Smooth muscle cell (in vitro differentiated cells): Measurements from ENCODE around the gene NCAM2. TPM values are rescaled to one million over a fixed set of nuclear protein-coding genes. Genes with fewer than 3 reads are reported as not detected.
A peak's percentile ranks its signal among the peaks of the same experiment; 100 is the strongest.

Experiments
- DNase-seq: peaks from one replicate; lab custom pipeline; 2025; ENCODE audit not compliant: unreplicated experiment; lab: John Stamatoyannopoulos, UW
- H2AFZ ChIP-seq: fragments of 200-600 bp; sonication (generic); 2 replicates; pipeline ENCODE4 v1.6.0; 2016; ENCODE audit warnings: antibody characterized with exemption, low read depth, mild to moderate bottlenecking
- H3F3A ChIP-seq: fragments of 200-600 bp; sonication (generic); 2 replicates; pipeline ENCODE4 v1.6.0; 2017; ENCODE audit warnings: antibody characterized with exemption, low read depth
- H3K27ac ChIP-seq: fragments of 200-600 bp; sonication (generic); 2 replicates; pipeline ENCODE4 v1.5.1; 2016; ENCODE audit warnings: low read depth, mild to moderate bottlenecking
- H3K27me3 ChIP-seq: fragments of 200-600 bp; sonication (generic); 2 replicates; pipeline ENCODE4 v1.6.1; 2016; ENCODE audit warnings: low read depth, mild to moderate bottlenecking
- H3K36me3 ChIP-seq: fragments of 200-600 bp; sonication (generic); 2 replicates; pipeline ENCODE4 v1.5.1; 2016; ENCODE audit warnings: low read depth
- H3K4me1 ChIP-seq: fragments of 200-600 bp; sonication (generic); 2 replicates; pipeline ENCODE4 v1.5.1; 2016; ENCODE audit warnings: low read depth
- H3K4me2 ChIP-seq: fragments of 200-600 bp; sonication (generic); 2 replicates; pipeline ENCODE4 v1.6.0; 2016; ENCODE audit warnings: mild to moderate bottlenecking
- H3K4me3 ChIP-seq: fragments of 200-600 bp; sonication (generic); 2 replicates; pipeline ENCODE4 v1.5.1; 2016; ENCODE audit warnings: mild to moderate bottlenecking
- H3K79me2 ChIP-seq: fragments of 200-600 bp; sonication (generic); 2 replicates; pipeline ENCODE4 v1.6.0; 2016; ENCODE audit warnings: low read depth, mild to moderate bottlenecking
- H3K9ac ChIP-seq: fragments of 200-600 bp; sonication (generic); 2 replicates; pipeline ENCODE4 v1.6.0; 2016; ENCODE audit warnings: low read depth
- H3K9me3 ChIP-seq: fragments of 200-600 bp; sonication (generic); replicated peaks from 2 replicates; pipeline ENCODE4 v1.5.1; 2016; ENCODE audit warnings: low read depth
- H4K20me1 ChIP-seq: fragments of 200-600 bp; sonication (generic); 2 replicates; pipeline ENCODE4 v1.6.0; 2016; ENCODE audit warnings: low read depth
- CTCF ChIP-seq: fragments of 200-600 bp; sonication (generic); IDR thresholded peaks from 2 replicates; pipeline ENCODE4 v1.5.1; 2017; ENCODE audit warnings: borderline replicate concordance, mild to moderate bottlenecking, antibody characterized with exemption; ENCODE audit not compliant: insufficient read depth, poor library complexity, severe bottlenecking
- WGBS: methylation state at CpG from one replicate; pipeline ENCODE4 v1.1.7; 2016; ENCODE audit warnings: low lambda C conversion rate; 5-methylcytosine and 5-hydroxymethylcytosine counted together
- polyA plus RNA-seq: library from polyadenylated mRNA; unstranded; fragments of >200 nt; fragmentation: Nextera tagmentation; extraction: Ambion mirVana; gene quantifications from 2 replicates; pipeline ENCODE4 v1.2.1, GENCODE V29; 2016
- total RNA-seq: library from RNA; depleted of rRNA; stranded (reverse); fragments of >200 nt; gene quantifications from 2 replicates; pipeline ENCODE4 v1.2.3, GENCODE V29; 2014

Gene NCAM2
- total and polyA plus RNA-seq, 2 experiments from 2014 or later: 0.49 to 0.77 TPM

- no peaks in the 10 kb centered on the region for H4K20me1 ChIP-seq
- H3K36me3 ChIP-seq: no peaks in the 10 kb centered on the region
- H2AFZ ChIP-seq: no peak overlapping the region
- TF ChIP-seq CTCF: no peak
- no peak overlapping the region for H3K9ac ChIP-seq
- H3F3A ChIP-seq: no peaks in the 10 kb centered on the region
- no peaks in the 10 kb centered on the region for H3K79me2 ChIP-seq
- H3K9me3 ChIP-seq: no peaks in the 10 kb centered on the region
- no peaks in the 10 kb centered on the region for H3K27me3 ChIP-seq
- no peak overlapping the region for H3K4me3 ChIP-seq
- no peaks in the 10 kb centered on the region for H3K4me1 ChIP-seq
- no peak for DNase-seq
- H3K27ac ChIP-seq: no peak overlapping the region
- WGBS: 23% methylated on average over 2 of the region's 2 CpGs
- H3K4me2 ChIP-seq: no peak overlapping the region
Observed at GRCh38 chr21:21137986-21138385, 139.8 kb downstream of the NCAM2 start.

GRCh38 chr21:21146587-21147373 lies 148.6 kb downstream of the NCAM2 start:
- Histone ChIP-seq H3K4me3 (no peak overlapping the region), H4K20me1 (no peaks in the 10 kb centered on the region), H3F3A (no peaks in the 10 kb centered on the region), H3K9me3 (no peaks in the 10 kb centered on the region), H2AFZ (no peak overlapping the region), H3K4me1 (no peaks in the 10 kb centered on the region), H3K9ac (no peak overlapping the region), H3K36me3 (no peaks in the 10 kb centered on the region), H3K27ac (no peak overlapping the region), H3K4me2 (no peak overlapping the region), H3K27me3 (no peaks in the 10 kb centered on the region), H3K79me2 (no peaks in the 10 kb centered on the region)
- no peak for DNase-seq
- no peak for TF ChIP-seq CTCF
- 97% methylated on average over 25 of the region's 25 CpGs for WGBS

GRCh38 chr21:21147374-21147745 lies 149.2 kb downstream of the NCAM2 start:
- DNase-seq: no peak
- H3K79me2 ChIP-seq: no peaks in the 10 kb centered on the region
- WGBS: 95% methylated on average over 4 of the region's 4 CpGs
- no peaks in the 10 kb centered on the region for H3K27me3 ChIP-seq
- no peaks in the 10 kb centered on the region for H4K20me1 ChIP-seq
- no peaks in the 10 kb centered on the region for H3K36me3 ChIP-seq
- no peaks in the 10 kb centered on the region for H3F3A ChIP-seq
- no peak overlapping the region for H2AFZ ChIP-seq
- no peaks in the 10 kb centered on the region for H3K9me3 ChIP-seq
- H3K4me1 ChIP-seq: no peaks in the 10 kb centered on the region
- no peak overlapping the region for H3K9ac ChIP-seq
- H3K4me2 ChIP-seq: no peak overlapping the region
- no peak overlapping the region for H3K27ac ChIP-seq
- TF ChIP-seq CTCF: no peak
- no peak overlapping the region for H3K4me3 ChIP-seq

- H3K79me2 ChIP-seq: no peaks in the 10 kb centered on the region
- no peaks in the 10 kb centered on the region for H3F3A ChIP-seq
Observed at GRCh38 chr21:21148009-21148408, 149.8 kb downstream of the NCAM2 start.

More at GRCh38 chr21:21148009-21148408, 149.8 kb downstream of the NCAM2 start:
- Histone ChIP-seq H3K9me3 (no peaks in the 10 kb centered on the region), H3K36me3 (no peaks in the 10 kb centered on the region), H3K27me3 (no peaks in the 10 kb centered on the region), H3K4me3 (no peak overlapping the region), H3K27ac (no peak overlapping the region), H3K4me1 (no peaks in the 10 kb centered on the region), H3K4me2 (no peak overlapping the region), H2AFZ (peak overlapping the region; percentile 47), H3K9ac (no peak overlapping the region), H4K20me1 (no peaks in the 10 kb centered on the region)
- DNase-seq: no peak
- no peak for TF ChIP-seq CTCF
